ENCODE measurements around the gene IL10RB. TPM values are rescaled to one million over a fixed set of nuclear protein-coding genes. Genes with fewer than 3 reads are reported as not detected.

Gene IL10RB
- total RNA-seq, 1 donor from 2014 or later = 35.7 TPM

- intact Hi-C loops (cut with micrococcal nuclease) = loop anchor here (1.0 to 10.0 kb wide), 20 partner anchors 37 to 1700 kb away; partner anchors contain the start of genes CFAP298, DNAJC28, DONSON and GART
Observed at GRCh38 chr21:33324291-33325221, 58.4 kb downstream of the IL10RB start, which contains the start of gene IFNAR1. Gene IFNAR1 (plus strand): TSS chr21:33324970. CDS start chr21:33325056, 86 bp downstream.

- intact Hi-C loops (cut with micrococcal nuclease) = loop anchor here (1.0 to 10.0 kb wide), 10 partner anchors 49 to 1699 kb away; partner anchors contain the start of genes DNAJC28, DONSON and SOD1
Observed at GRCh38 chr21:33325222-33326067, 59.3 kb downstream of the IL10RB start.

GRCh38 chr21:33327326-33327725 lies 61.2 kb downstream of the IL10RB start:
- intact Hi-C loops (cut with micrococcal nuclease) = loop anchor here (10.0 kb wide), 4 partner anchors 257 to 1697 kb away; partner anchors contain the start of genes DONSON and SOD1

DNA sequence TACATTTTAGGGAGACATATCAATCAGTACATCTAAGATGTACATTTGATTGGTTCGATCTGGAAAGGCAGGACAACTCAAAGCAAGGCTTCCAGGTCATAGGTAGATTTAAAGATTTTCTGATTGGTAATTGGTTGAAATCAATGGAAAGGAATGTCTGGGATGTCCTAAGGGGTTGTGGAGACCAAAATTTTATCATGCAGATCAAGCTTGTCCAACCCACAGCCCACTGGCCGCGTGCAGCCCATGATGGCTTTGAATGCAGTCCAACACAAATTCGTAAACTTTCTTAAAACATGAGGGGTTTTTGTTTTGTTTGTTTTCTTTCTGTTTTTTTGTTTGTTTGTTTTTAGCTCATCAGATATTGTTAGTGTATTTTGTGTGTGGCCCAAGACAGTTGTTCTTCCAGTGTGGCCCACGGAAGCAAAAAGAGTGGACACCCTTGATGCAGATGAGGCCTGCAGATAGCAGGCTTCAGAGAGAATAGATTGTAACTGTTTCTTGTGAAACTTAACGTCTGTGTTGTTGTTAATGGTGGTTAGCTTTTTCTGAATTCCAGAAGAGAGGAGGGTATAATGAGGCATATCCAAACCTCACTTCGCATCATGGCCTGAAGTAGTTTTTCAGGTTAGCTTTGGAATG lies 61.7 kb downstream of the IL10RB start:
- intact Hi-C loops (cut with micrococcal nuclease) = loop anchor here (10.0 kb wide), 4 partner anchors 257 to 1697 kb away; partner anchors contain the start of genes DONSON and SOD1

DNA sequence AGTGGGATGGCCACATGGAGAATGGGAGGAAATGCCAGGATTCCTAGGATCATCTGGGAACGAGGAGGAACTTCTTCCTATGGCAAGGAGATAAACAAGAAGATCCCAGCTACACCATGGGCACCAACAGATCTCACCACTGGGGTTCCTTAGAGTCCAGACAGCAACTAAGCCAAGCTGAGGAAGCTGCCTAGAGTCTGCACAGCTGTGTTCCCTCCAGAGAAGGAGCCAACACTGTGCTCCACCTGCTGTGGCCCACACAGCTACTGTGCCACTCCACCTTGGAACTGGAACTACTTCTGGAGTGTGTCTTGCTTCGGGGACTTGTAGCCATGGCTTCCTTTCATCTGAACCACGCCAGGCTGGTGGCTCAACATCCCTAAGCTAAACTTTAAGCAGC lies 64.6 kb downstream of the IL10RB start:
- intact Hi-C loops (cut with micrococcal nuclease) = no loop called here

GRCh38 chr21:33332143-33332542 lies 66.0 kb downstream of the IL10RB start:
- intact Hi-C loops (cut with micrococcal nuclease) = no loop called here

- intact Hi-C loops (cut with micrococcal nuclease) = no loop called here
Observed at GRCh38 chr21:33334191-33334590, 68.0 kb downstream of the IL10RB start.

- intact Hi-C loops (cut with micrococcal nuclease) = no loop called here
Observed at GRCh38 chr21:33334824-33335223, 68.7 kb downstream of the IL10RB start.

- intact Hi-C loops (cut with micrococcal nuclease) = no loop called here
Observed at GRCh38 chr21:33339135-33339534, 73.0 kb downstream of the IL10RB start.

DNA sequence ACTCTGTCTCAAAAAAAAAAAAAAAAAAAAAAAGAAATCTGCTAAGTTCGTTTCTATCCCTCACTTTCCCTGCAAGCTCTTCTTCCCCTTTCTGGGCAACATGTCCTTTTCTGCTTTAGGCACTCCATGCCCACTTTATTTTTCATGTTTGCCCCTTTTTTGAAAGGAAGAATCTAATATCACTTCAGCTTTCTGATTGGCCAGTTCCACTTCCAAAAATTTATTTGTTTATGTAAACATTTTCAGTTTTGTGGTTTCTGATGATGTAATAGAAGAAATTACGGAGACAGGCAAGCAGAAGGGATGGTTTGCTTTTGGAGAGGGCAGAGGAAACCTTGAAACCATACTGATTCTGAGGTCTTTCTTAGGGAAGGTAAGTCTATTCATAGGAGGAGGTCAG lies 73.8 kb downstream of the IL10RB start:
- intact Hi-C loops (cut with micrococcal nuclease) = no loop called here

GRCh38 chr21:33345751-33346238 lies 79.6 kb downstream of the IL10RB start:
- intact Hi-C loops (cut with micrococcal nuclease) = no loop called here

Other genes starting within 250 kb of the IL10RB start
- gene OLIG2, start 240.4 kb upstream of the IL10RB start, total RNA-seq = not detected in 2 replicates
- not detected in 2 replicates for gene OLIG1, start 196.2 kb upstream of the IL10RB start, total RNA-seq
- gene IFNAR2, start 36.4 kb upstream of the IL10RB start, total RNA-seq = 47.1 and 52.4 TPM in 2 replicates
- 30.3 and 34.7 TPM in 2 replicates for gene IFNAR1, start 58.6 kb downstream of the IL10RB start, total RNA-seq
- gene IFNGR2, start 137.0 kb downstream of the IL10RB start, total RNA-seq = 4.1 and 4.2 TPM in 2 replicates
- gene TMEM50B, start 213.6 kb downstream of the IL10RB start, total RNA-seq = 34.5 and 37.8 TPM in 2 replicates
- 0.15 and 0.17 TPM in 2 replicates for gene DNAJC28, start 225.3 kb downstream of the IL10RB start, total RNA-seq

Measured in T-helper 1 cell treated with Interleukin-12 subunit alpha and Interleukin-12 subunit beta and Interleukin-4 antibody, amounts not matched to agents 30 ng/mL and 1 ng/mL, for 36 hours (primary cell).